OCI-LY7 (cell line): ENCODE results near the gene ZC3H12D. TPM values are rescaled to one million over a fixed set of nuclear protein-coding genes. Genes with fewer than 3 reads are reported as not detected.

Experiments
- BruUV-seq: library from RNA; stranded (reverse); fragments of 400-500 nt; replicated peaks from 2 replicates; lab custom pipeline; 2021; lab: Mats Ljungman, UMichigan
- CTCF ChIA-PET: fragments of 300-600 bp; sonication (Branson Sonifier 250); formaldehyde crosslinking; loops from one replicate; lab custom pipeline; 2022; ENCODE audit warnings: antibody characterized with exemption; ENCODE audit not compliant: unreplicated experiment; lab: Charles Lee
- POLR2A ChIA-PET: fragments of 300-600 bp; sonication (Branson Sonifier 250); formaldehyde crosslinking; loops from one replicate; lab custom pipeline; 2022; ENCODE audit warnings: antibody characterized with exemption; lab: Charles Lee
- DNase-seq: peaks from one replicate; pipeline ENCODE4 v3.0.0-alpha.2; 2015; ENCODE audit warnings: low spot score
- H2AFZ ChIP-seq: fragments of 200-600 bp; sonication (generic), shearing (Covaris generic); 2 replicates; pipeline ENCODE4 v1.6.1; 2014; ENCODE audit warnings: mild to moderate bottlenecking, antibody characterized with exemption, low read length, moderate library complexity
- H3K27ac ChIP-seq: fragments of 200-600 bp; sonication (generic); 2 replicates; pipeline ENCODE4 v1.5.1; 2014; ENCODE audit warnings: mixed run types, low read depth, mild to moderate bottlenecking, moderate library complexity, low read length, inconsistent platforms; ENCODE audit not compliant: poor library complexity, severe bottlenecking
- H3K36me3 ChIP-seq: fragments of 200-600 bp; sonication (generic); 2 replicates; pipeline ENCODE4 v1.6.1; 2014; ENCODE audit warnings: mild to moderate bottlenecking, antibody characterized with exemption, low read length, moderate library complexity, mixed read lengths; ENCODE audit not compliant: insufficient read depth
- H3K4me1 ChIP-seq: fragments of 200-600 bp; sonication (generic); 2 replicates; pipeline ENCODE4 v1.5.1; 2014; ENCODE audit warnings: mild to moderate bottlenecking, low read length; ENCODE audit not compliant: insufficient read depth, poor library complexity, severe bottlenecking
- H3K4me2 ChIP-seq: fragments of 200-600 bp; sonication (generic); 2 replicates; pipeline ENCODE4 v1.6.1; 2014; ENCODE audit warnings: mild to moderate bottlenecking, low read length
- H3K4me3 ChIP-seq: fragments of 200-600 bp; sonication (generic); 2 replicates; pipeline ENCODE4 v1.5.1; 2014; ENCODE audit warnings: mild to moderate bottlenecking, low read depth, low read length; ENCODE audit not compliant: poor library complexity, severe bottlenecking
- H3K79me2 ChIP-seq: fragments of 200-600 bp; sonication (generic); 2 replicates; pipeline ENCODE4 v1.6.1; 2016; ENCODE audit warnings: low read depth, mild to moderate bottlenecking, low read length, moderate library complexity, mixed read lengths; ENCODE audit not compliant: insufficient read depth
- H3K9me2 ChIP-seq: fragments of 200-600 bp; sonication (generic); 2 replicates; pipeline ENCODE4 v1.6.1; 2016; ENCODE audit warnings: mild to moderate bottlenecking, low read length, mixed read lengths; ENCODE audit not compliant: insufficient read depth
- H3K9me3 ChIP-seq: fragments of 200-600 bp; sonication (generic); 2 replicates; pipeline ENCODE4 v1.6.1; 2014; ENCODE audit warnings: mild to moderate bottlenecking, mixed run types, low read length, mixed read lengths
- H4K20me1 ChIP-seq: fragments of 200-600 bp; sonication (generic); 2 replicates; pipeline ENCODE4 v1.6.1; 2014; ENCODE audit warnings: mild to moderate bottlenecking, antibody characterized with exemption, low read length, moderate library complexity, mixed read lengths; ENCODE audit not compliant: insufficient read depth
- EZH2phosphoT487 ChIP-seq: fragments of 200-600 bp; sonication (generic); IDR thresholded peaks from 2 replicates; pipeline ENCODE4 v1.6.1; 2018; ENCODE audit warnings: low read depth, borderline replicate concordance, mild to moderate bottlenecking, mixed run types, antibody characterized with exemption, low read length, moderate library complexity, mixed read lengths
- intact Hi-C: fragments of 100-400 bp; cut with micrococcal nuclease; formaldehyde crosslinking; loops from one replicate; pipeline ENCODE4 v1.10.0; 2022; ENCODE audit not compliant: unreplicated experiment
- total RNA-seq, 2 experiments: library from RNA; depleted of rRNA in 1 of 2; stranded (reverse); fragments of >200 nt in 1 of 2; shearing (Covaris generic) in 1 of 2; gene quantifications; 2 replicates each; pipeline ENCODE4 v1.2.3, GENCODE V29; 2014 to 2022
- TF ChIP-seq, protein P1 (sequence below): fragments of 200-600 bp; sonication (generic); conservative IDR thresholded peaks from 2 replicates; pipeline ENCODE4 v1.5.1; 2014; ENCODE audit warnings: mild to moderate bottlenecking, antibody characterized with exemption, low read length, moderate library complexity, mixed read lengths

The ZC3H12D gene
- total RNA-seq, 2 experiments from 2014 or later: 12.8 to 22.6 TPM

- Histone ChIP-seq H3K4me2 (peak overlapping the region; percentile 87), H3K27ac (peak overlapping the region; percentile 99), H3K4me1 (peaks cover 75% of the 10 kb centered on the region), H3K4me3 (peak overlapping the region; percentile 74), H3K9me3 (no peaks in the 10 kb centered on the region), H4K20me1 (no peaks in the 10 kb centered on the region), H2AFZ (peak overlapping the region; percentile 28; the same call in 1 of the 2 replicates), H3K79me2 (peaks cover 63% of the 10 kb centered on the region), H3K9me2 (no peaks in the 10 kb centered on the region), H3K36me3 (peaks cover 15% of the 10 kb centered on the region; the same call in 1 of the 2 replicates)
- no TSS peak for BruUV-seq
- DNase-seq: peak; percentile 59
- CTCF ChIA-PET: no interaction called here
- POLR2A ChIA-PET: interaction anchor here (1.2 to 4.4 kb wide), 4 partner anchors 9 to 35 kb away, joined by 3 to 31 read pairs (median 4); no protein-coding TSS in a partner anchor
- intact Hi-C loops: no loop called here
- TF ChIP-seq EZH2phosphoT487: no peak
- TF ChIP-seq, protein P1, sequence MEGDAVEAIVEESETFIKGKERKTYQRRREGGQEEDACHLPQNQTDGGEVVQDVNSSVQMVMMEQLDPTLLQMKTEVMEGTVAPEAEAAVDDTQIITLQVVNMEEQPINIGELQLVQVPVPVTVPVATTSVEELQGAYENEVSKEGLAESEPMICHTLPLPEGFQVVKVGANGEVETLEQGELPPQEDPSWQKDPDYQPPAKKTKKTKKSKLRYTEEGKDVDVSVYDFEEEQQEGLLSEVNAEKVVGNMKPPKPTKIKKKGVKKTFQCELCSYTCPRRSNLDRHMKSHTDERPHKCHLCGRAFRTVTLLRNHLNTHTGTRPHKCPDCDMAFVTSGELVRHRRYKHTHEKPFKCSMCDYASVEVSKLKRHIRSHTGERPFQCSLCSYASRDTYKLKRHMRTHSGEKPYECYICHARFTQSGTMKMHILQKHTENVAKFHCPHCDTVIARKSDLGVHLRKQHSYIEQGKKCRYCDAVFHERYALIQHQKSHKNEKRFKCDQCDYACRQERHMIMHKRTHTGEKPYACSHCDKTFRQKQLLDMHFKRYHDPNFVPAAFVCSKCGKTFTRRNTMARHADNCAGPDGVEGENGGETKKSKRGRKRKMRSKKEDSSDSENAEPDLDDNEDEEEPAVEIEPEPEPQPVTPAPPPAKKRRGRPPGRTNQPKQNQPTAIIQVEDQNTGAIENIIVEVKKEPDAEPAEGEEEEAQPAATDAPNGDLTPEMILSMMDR: no peak
Observed at GRCh38 chr6:149480502-149481280, 4.1 kb downstream of the ZC3H12D start.

- no peak for DNase-seq
- no peak for TF ChIP-seq EZH2phosphoT487
- TF ChIP-seq, protein P1: no peak
- intact Hi-C loops: no loop called here
- peak overlapping the region; percentile 87 for H3K4me2 ChIP-seq
- BruUV-seq: no TSS peak
- ChIA-PET CTCF (no interaction called here), POLR2A (interaction anchor here (1.0 to 4.4 kb wide), 2 partner anchors 11 to 269 kb away, joined by 3 to 31 read pairs; no protein-coding TSS in a partner anchor)
- H3K4me3 ChIP-seq: no peak overlapping the region
- peaks cover 56% of the 10 kb centered on the region for H3K79me2 ChIP-seq
- no peaks in the 10 kb centered on the region for H3K9me3 ChIP-seq
- H2AFZ ChIP-seq: no peak overlapping the region
- no peaks in the 10 kb centered on the region for H4K20me1 ChIP-seq
- H3K4me1 ChIP-seq: peaks cover 77% of the 10 kb centered on the region
- H3K9me2 ChIP-seq: no peaks in the 10 kb centered on the region
- peaks cover 19% of the 10 kb centered on the region; the same call in 1 of the 2 replicates for H3K36me3 ChIP-seq
- H3K27ac ChIP-seq: no peak overlapping the region
Observed at GRCh38 chr6:149478631-149479314, 6.0 kb downstream of the ZC3H12D start.
